GM18505 (cell line): Measurements from ENCODE around the gene DUSP22.
A peak's percentile ranks its signal among the peaks of the same experiment; 100 is the strongest.
"Not testable (repeated sequence)": the region's sequence is repeated elsewhere in the genome, so short reads cannot be mapped to it uniquely, and the experiment has no call there.

Experiments used
- ATAC-seq: cut with Tn5 transposase; IDR thresholded peaks from one replicate; pipeline ENCODE4 v1.9.1; 2021; ENCODE audit not compliant: unreplicated experiment
- POLR2A ChIP-seq: IDR thresholded peaks from 4 replicates; pipeline ENCODE4 v1.6.1; 2011; ENCODE audit warnings: borderline replicate concordance; ENCODE audit not compliant: insufficient read depth, insufficient read length; ENCODE audit errors: extremely low read depth

Gene DUSP22

DNA sequence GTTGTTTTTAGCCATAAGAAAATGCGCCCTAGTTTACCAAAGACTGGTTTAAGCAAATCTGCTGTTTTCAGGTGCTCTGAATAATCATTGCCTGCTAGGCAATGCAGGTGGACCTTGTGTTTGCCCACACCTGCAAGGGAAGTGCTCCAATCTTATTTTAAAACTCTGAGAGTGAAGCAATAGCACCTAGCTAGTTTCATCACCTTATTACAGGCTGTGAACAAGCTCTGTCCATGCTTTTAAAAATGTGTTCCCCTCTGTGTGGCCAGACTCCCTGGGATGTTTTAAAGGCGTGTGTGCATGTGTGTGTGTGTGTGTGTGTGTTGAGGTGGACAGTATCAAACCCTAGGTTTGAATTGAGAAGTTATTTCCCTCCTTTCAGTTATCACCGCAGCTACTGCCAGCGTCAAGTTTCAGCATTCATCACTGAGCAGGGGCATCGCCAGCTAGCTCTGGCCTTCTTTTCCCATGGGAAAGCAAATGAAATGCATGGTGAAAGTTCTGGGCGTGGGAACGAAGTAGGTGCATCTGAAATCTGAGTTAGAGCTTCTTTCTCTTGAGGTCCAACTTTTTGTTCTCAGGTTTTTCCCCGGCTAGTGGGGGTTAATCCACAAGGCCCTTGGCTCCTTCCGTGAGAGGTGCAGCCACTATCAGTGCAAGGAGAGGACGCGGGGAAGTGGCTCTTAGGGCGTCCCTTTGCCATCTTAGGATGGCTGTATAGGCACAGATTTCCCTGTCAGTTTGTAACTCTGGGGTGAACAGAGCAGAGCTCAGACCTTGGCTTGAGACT, 30.8 kb downstream of the DUSP22 start:
- no peak for ATAC-seq
- TF ChIP-seq POLR2A, result no peak

DNA sequence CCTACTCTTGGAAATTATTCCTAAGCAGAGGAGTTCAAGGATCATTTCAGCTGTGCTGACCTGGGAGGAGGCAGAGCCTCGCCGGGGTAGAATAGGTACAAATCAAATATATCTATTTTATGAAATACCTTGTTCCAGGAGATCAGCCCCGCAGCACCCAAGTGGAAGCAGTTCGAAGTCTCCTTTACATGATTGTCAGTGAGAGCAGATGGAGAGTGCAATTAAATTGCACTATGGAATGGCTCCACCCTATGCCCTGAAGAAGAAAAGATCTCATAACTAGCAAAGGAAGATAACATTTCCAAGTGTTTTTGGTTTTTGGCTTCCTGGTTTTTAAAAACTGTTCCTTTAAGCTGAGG, 31.4 kb downstream of the DUSP22 start:
- no peak for TF ChIP-seq POLR2A
- ATAC-seq, result no peak

DNA sequence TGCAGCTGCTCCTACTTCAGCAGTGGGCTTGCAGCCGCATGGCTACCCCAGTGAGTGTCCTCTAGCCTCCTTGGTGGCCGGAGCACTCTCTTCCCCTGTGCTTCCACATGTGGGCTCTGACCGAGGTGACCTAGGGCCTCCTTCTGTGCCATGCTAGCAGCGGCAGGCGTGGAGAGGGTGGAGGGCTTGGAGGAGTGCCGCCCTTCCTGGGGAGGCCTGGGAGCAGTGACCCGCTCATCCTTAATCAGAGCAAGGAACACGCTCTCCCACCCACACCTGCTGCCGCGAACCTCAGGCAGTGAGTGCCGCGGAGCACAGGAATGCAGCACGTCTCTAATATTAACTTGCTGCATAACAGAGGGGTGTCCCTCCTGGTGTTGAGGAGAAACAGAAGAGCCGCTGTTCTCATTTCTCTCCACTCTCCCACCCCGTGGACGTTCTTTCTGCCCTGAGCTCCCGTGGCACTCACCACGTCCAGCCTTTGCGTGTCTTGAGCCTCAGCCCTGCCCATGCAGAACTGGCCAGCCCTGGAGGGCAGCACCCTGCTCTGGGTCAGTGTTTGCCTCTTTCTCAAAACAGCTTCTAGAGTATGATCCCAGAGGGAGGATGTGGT, 31.9 kb downstream of the DUSP22 start:
- TF ChIP-seq POLR2A, result peak; percentile 0
- no peak for ATAC-seq

DNA sequence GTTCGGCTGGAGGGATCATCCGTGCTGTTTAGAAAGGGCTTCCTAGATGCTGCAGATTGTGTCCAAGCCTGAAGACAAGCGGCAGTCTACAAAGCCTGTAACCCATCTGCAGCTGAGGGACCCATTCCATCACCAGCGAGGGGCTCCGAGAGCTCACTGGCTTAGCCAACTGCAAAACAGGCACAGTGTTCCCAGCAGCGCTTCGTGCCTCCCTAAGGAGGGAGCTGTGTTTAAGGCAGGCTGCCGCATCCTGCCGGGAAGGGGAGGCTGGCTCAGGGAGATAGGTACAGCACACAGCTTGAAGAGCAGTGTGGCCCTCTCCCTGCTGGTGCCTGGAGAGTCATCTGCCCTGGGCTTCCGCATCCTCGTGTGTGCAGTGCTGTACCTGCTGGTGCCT, 32.4 kb downstream of the DUSP22 start:
- ATAC-seq, result no peak
- TF ChIP-seq POLR2A, result peak; percentile 4

DNA sequence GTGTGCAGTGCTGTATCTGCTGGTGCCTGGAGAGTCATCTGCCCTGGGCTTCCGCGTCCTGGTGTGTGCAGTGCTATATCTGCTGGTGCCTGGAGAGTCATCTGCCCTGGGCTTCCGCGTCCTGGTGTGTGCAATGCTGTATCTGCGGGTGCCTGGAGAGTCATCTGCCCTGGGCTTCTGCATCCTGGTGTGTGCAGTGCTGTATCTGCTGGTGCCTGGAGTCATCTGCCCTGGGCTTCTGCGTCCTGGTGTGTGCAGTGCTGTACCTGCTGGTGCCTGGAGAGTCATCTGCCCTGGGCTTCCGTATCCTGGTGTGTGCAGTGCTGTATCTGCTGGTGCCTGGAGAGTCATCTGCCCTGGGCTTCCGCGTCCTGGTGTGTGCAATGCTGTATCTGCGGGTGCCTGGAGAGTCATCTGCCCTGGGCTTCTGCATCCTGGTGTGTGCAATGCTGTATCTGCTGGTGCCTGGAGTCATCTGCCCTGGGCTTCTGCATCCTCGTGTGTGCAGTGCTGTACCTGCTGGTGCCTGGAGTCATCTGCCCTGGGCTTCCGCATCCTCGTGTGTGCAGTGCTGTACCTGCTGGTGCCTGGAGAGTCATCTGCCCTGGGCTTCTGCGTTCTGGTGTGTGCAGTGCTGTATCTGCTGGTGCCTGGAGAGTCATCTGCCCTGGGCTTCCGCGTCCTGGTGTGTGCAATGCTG, 33.0 kb downstream of the DUSP22 start:
- not testable (repeated sequence) for ATAC-seq

DNA sequence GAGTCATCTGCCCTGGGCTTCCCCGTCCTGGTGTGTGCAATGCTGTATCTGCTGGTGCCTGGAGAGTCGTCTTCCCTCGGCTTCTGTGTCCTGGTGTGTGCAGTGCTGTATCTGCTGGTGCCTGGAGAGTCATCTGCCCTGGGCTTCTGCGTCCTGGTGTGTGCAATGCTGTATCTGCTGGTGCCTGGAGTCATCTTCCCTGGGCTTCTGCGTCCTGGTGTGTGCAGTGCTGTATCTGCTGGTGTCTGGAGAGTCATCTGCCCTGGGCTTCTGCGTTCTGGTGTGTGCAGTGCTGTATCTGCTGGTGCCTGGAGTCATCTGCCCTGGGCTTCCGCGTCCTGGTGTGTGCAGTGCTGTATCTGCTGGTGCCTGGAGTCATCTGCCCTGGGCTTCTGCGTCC, 33.8 kb downstream of the DUSP22 start:
- ATAC-seq, result not testable (repeated sequence)

DNA sequence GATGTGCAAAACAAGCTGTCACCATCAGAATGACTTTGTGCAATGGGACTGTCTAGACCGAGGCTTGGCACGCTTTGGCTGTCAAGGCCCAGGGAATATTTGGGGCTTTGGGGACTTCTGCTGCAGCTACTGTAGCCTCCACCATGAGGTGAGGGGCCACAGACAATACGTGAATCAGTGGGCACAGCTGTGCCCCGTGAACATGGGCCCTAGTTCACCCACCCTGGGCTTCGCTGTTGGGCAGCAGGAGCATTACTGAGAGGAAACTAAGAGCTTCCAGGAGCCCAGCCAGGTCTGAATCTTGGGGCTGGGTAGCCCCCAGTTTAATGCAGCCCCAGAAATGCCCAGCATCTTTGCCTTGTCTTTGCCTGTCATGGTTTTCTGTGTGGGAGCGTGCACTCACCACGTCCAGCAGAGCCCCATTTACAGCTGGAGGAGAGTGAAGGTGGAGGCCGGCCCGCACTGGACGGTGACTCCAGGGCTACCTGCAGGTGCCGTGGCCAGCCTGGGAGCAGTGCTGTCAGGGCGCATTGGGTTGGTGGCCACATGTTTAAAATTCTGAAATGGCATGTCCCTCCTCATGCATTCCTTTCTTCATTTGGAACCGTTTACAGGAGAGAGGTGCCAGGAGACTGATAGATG, 34.7 kb downstream of the DUSP22 start:
- no peak for ATAC-seq
- no peak for TF ChIP-seq POLR2A

DNA sequence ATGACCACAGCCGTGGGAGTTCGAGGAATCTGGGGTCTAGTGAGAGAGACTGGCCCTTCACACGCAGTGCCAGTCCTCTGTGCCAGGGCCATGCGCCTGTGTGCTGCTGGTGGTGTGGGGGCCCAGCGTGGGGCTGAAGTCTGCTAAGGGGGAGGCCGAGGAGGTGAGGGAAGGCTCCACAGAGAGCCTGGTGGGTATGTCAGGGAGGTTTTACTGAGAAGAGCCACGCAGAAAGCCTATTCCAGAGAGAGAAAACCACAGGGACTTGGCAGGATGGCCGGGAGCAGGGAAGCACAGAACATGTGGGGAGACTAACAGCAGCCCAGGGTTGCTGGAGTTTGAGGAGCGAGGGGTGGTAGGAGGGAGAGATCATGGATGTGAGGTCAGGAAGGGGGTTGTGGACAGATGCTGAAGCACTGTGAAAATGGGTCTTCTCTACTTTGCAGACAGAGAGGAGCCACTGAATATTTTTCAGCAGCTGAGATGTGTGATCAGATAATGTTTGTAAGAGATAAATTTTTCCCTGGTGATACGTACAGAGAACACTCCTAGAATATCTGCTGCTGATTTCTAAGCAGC, 35.3 kb downstream of the DUSP22 start:
- TF ChIP-seq POLR2A, result no peak
- ATAC-seq, result no peak

DNA sequence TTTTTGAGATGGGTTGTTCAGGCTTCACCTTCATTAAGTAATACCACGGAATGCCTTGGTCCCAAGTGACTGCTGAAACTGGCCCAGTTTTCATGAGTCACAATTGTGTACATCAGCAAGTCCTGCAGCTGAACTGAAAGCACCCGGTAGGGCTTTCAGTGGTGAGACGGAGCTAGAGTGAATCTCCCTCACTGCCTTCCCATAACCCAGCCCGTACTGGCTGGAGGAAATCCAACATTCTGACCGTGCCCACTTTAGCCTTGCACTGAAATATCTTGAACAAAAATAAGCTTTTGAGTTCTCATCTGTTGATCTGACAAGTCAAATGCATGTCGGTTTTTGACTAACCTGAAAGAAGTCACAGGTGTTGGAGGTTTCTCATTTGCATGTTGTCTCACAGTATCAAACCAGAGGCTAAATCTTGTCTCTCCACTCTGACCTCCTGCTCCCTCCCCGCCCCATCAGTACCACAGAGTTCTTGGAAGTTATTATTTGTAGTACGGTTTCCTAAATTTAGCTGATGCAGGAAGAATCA, 35.9 kb downstream of the DUSP22 start:
- ATAC-seq, result peak; percentile 57
- peak; percentile 57 for TF ChIP-seq POLR2A

DNA sequence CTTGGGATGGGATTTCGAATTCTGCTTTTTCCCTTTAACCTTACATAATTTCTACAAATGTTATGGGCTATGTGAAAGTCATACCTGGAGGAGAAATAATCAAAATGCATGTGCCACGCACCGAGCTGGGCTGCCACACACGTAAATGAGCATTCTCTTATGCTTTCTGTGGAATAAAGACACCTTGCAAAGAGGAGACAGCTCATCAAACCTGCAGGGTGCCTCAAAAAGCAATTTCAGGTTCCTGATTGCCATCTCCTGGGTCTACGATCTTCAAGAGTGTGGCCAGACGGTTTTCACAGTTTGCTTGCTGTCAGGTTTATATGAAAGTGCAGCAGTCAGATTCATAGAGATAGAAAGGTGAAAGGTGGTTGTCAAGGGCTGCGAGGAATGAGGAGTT, 36.6 kb downstream of the DUSP22 start:
- no peak for ATAC-seq
- TF ChIP-seq POLR2A, result no peak

DNA sequence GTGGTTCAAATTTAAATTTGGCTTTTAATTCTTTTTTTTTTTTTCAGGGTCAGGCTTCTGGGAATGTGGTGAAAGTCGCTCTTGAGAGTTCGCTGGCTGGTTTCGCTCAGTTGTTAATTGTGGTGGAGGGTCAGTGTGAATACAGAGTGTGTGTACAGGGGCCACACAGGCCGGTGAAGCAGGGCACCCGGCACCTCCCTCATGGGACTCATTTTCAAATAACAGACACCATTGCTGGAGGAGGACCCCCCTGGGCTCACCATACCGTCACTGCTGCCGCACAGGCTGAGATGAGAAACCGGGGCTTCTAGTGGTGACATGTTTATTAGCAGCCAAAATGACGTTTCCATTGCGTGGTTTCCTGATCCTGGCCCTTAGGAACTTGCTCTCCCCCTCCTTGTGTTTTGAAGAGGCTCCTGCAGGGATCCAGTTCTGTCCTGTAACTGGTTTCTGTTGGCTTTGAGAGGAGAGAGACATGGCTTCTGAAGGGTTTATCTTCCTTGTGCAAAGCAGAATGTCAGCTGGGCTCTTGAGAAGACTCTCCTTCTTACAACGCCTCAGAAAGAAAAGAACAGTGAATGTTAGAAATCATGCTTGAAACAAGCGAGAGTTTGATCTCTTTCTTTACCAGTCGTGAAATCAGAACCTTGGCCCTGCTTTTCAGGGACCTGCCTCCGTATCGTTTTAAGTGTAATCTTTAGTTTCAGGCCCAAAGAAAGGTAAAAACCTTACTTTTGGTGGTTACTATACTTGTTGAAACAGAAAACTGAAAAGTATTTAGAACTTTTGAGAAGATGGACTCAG, 37.8 kb downstream of the DUSP22 start:
- TF ChIP-seq POLR2A, result no peak
- ATAC-seq, result no peak

DNA sequence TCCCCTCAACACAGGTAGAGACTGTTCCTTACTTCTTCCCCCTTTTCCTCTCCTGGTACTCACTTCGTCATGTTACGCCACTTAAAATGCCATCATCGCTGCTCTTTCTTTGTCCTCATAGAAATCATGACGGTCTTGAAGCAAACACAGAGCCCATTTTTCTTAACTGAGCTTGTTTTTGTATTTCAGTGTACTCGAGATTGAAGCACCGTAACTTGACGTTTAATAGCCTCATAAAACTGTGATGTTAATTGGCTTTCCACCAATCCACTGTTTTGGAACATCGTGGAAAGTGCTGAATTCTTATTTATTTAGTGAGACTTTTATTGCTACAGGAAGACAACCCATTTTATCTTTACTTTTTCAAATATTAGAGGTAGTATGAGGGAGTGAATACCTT, 38.7 kb downstream of the DUSP22 start:
- no peak for TF ChIP-seq POLR2A
- ATAC-seq, result no peak
